CD4-positive, CD25-positive, alpha-beta regulatory T cell (primary cell): ENCODE measurements around the gene TTC19. TPM values are rescaled to one million over a fixed set of nuclear protein-coding genes. Genes with fewer than 3 reads are reported as not detected.

Experiments
- ATAC-seq, 2 donors: fragments of 150-1000 bp; cut with Tn5 transposase; one replicate each; pipeline ENCODE4 v1.10.0; 2021; ENCODE audit warnings: low read depth in 2 of 2, moderate number of reproducible peaks in 2 of 2, moderate library complexity in 1 of 2
- DNase-seq, 3 donors: peaks; one replicate each; pipeline versions ENCODE4 v3.0.0 to v3.0.0-alpha.2; 2012 to 2022; ENCODE audit warnings: mixed read lengths in 1 of 3
- H3K27ac ChIP-seq: one replicate; pipeline ENCODE4 v1.7.0; 2013; ENCODE audit warnings: mild to moderate bottlenecking, low read length; ENCODE audit not compliant: insufficient read depth, poor library complexity, severe bottlenecking
- H3K27me3 ChIP-seq: one replicate; pipeline ENCODE4 v1.7.0; 2013; ENCODE audit warnings: low read length; ENCODE audit not compliant: control insufficient read depth, insufficient read depth
- H3K36me3 ChIP-seq: one replicate; pipeline ENCODE4 v1.7.0; 2013; ENCODE audit warnings: mild to moderate bottlenecking, low read length, moderate library complexity; ENCODE audit not compliant: control insufficient read depth, insufficient read depth
- H3K4me1 ChIP-seq: 2 replicates; pipeline ENCODE4 v1.7.0; 2013; ENCODE audit warnings: mild to moderate bottlenecking, low read length; ENCODE audit not compliant: insufficient read depth, control insufficient read depth, poor library complexity, severe bottlenecking
- H3K4me3 ChIP-seq: one replicate; pipeline ENCODE4 v1.7.0; 2013; ENCODE audit warnings: low read depth, mild to moderate bottlenecking, low read length, moderate library complexity
- H3K9me3 ChIP-seq, 2 experiments: 1 replicate in 1 of 2; 2 replicates in 1 of 2; pipeline ENCODE4 v1.7.0; 2013; ENCODE audit warnings: low read length in 2 of 2, mild to moderate bottlenecking in 1 of 2, moderate library complexity in 1 of 2; ENCODE audit not compliant: control insufficient read depth in 2 of 2
- H3K27ac Mint-ChIP-seq, 3 donors: one replicate each; pipeline ENCODE4 v1.8.0; 2020 to 2022; ENCODE audit warnings: mild to moderate bottlenecking in 3 of 3, mixed read lengths in 3 of 3, moderate library complexity in 2 of 3
- H3K27me3 Mint-ChIP-seq: one replicate; pipeline ENCODE4 v1.8.0; 2022; ENCODE audit warnings: mild to moderate bottlenecking, mixed read lengths
- H3K36me3 Mint-ChIP-seq: one replicate; pipeline ENCODE4 v1.8.0; 2020; ENCODE audit warnings: mixed read lengths
- H3K4me1 Mint-ChIP-seq, 4 donors: one replicate each; pipeline ENCODE4 v1.8.0; 2020 to 2022; ENCODE audit warnings: mixed read lengths in 4 of 4, mild to moderate bottlenecking in 1 of 4
- H3K4me3 Mint-ChIP-seq, 4 donors: one replicate each; pipeline ENCODE4 v1.8.0; 2020 to 2022; ENCODE audit warnings: mild to moderate bottlenecking in 4 of 4, mixed read lengths in 4 of 4, moderate library complexity in 3 of 4
- H3K9me3 Mint-ChIP-seq, 7 donors: one replicate each; pipeline ENCODE4 v1.8.0; 2020 to 2022; ENCODE audit warnings: mixed read lengths in 7 of 7, mild to moderate bottlenecking in 3 of 7, moderate library complexity in 2 of 7
- polyA plus RNA-seq, 4 donors: library from polyadenylated mRNA; unstranded; fragments of 300-500 nt; fragmentation: Illumina TruSeq; gene quantifications; one replicate each; pipeline ENCODE4 v1.2.3, GENCODE V29; 2021
- total RNA-seq: library from RNA; stranded (reverse); gene quantifications from one replicate; pipeline ENCODE4 v1.2.3, GENCODE V29; 2022

Gene TTC19
- total and polyA plus RNA-seq, 5 donors from 2014 or later, result 28.7 to 44.3 (median 29.2) TPM

GRCh38 chr17:16013943-16014407 lies 14.4 kb downstream of the TTC19 start:
- peaks cover 48% of the 10 kb centered on the region for H3K36me3 ChIP-seq
- ATAC-seq (no peak), DNase-seq (no peak)
- H3K4me1 ChIP-seq, result no peaks in the 10 kb centered on the region
- Mint-ChIP-seq H3K9me3 (no peaks in the 10 kb centered on the region), H3K4me1 (peaks cover 13 to 35% (median 22%) of the 10 kb centered on the region in 4 donors), H3K27me3 (no peaks in the 10 kb centered on the region), H3K4me3 (no peak overlapping the region), H3K36me3 (peaks cover 41% of the 10 kb centered on the region), H3K27ac (no peak overlapping the region)
- H3K4me3 ChIP-seq, result no peak overlapping the region
- H3K27ac ChIP-seq, result no peak overlapping the region
- no peaks in the 10 kb centered on the region for H3K27me3 ChIP-seq
- H3K9me3 ChIP-seq, result no peaks in the 10 kb centered on the region

DNA sequence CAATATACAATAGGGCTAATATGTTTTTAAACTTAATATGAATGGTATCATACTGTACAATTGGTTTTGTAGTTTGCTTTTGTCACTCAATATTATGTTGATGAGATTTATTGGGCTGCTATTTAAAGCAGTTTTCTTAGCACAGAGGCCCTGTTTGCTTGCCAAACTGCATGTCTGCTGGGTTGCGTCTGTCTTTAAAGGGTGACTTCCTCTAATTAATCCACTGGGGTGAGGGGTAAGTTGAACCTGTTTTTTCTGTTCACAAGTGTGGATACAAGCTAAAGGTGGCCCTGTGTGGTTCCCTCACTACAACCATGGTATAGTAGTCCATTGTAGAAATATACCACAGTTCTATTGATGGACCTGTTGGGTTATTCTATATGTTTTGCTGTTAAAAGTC lies 19.7 kb downstream of the TTC19 start:
- ATAC-seq (no peak), DNase-seq (no peak)
- H3K4me3 ChIP-seq, result no peak overlapping the region
- no peak overlapping the region for H3K27ac ChIP-seq
- Mint-ChIP-seq H3K36me3 (peaks cover 51% of the 10 kb centered on the region), H3K4me1 (peaks cover 22 to 38% (median 30%) of the 10 kb centered on the region in 4 donors), H3K27ac (peak overlapping the region in 2 of 3 donors; percentile 72 to 77), H3K27me3 (no peaks in the 10 kb centered on the region), H3K9me3 (no peaks in the 10 kb centered on the region), H3K4me3 (no peak overlapping the region)
- no peaks in the 10 kb centered on the region for H3K27me3 ChIP-seq
- peaks cover 36% of the 10 kb centered on the region for H3K36me3 ChIP-seq
- H3K9me3 ChIP-seq, result no peaks in the 10 kb centered on the region
- H3K4me1 ChIP-seq, result no peaks in the 10 kb centered on the region

DNA sequence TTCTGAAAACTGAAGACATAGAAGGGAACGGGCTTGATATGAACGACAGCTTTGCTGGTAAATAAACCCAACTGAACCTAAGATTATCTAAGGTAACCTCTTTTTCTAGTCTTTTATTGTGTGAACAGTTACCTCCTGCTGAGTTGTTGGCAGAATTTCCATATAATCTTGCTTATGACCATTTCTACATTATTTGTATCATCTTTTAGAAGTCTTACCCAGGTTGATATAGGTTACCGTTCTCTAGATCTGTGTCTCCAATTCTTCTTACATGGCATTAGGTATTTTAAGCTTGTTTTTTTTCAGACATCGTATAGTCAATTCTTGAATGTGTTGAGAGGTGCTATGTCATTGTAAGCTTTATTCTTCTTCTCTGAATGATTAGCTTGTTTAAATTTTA lies 24.3 kb downstream of the TTC19 start:
- no peak overlapping the region for H3K27ac Mint-ChIP-seq
- H3K4me3 ChIP-seq, result no peak overlapping the region
- H3K9me3 ChIP-seq, result no peaks in the 10 kb centered on the region
- no peaks in the 10 kb centered on the region for H3K27me3 ChIP-seq
- no peak overlapping the region for H3K4me3 Mint-ChIP-seq
- ATAC-seq, result no peak
- peaks cover 66% of the 10 kb centered on the region for H3K36me3 Mint-ChIP-seq
- H3K36me3 ChIP-seq, result peaks cover 58% of the 10 kb centered on the region
- DNase-seq, result no peak
- H3K27me3 Mint-ChIP-seq, result no peaks in the 10 kb centered on the region
- H3K4me1 ChIP-seq, result peaks cover 9% of the 10 kb centered on the region
- H3K9me3 Mint-ChIP-seq, result no peaks in the 10 kb centered on the region
- H3K4me1 Mint-ChIP-seq, result peaks cover 22 to 40% (median 38%) of the 10 kb centered on the region in 4 donors
- H3K27ac ChIP-seq, result no peak overlapping the region

GRCh38 chr17:16025202-16025601 lies 25.6 kb downstream of the TTC19 start:
- no peaks in the 10 kb centered on the region for H3K27me3 Mint-ChIP-seq
- H3K27ac Mint-ChIP-seq, result peak overlapping the region in 1 of 3 donors; percentile 87
- Histone ChIP-seq H3K4me3 (no peak overlapping the region), H3K27ac (no peak overlapping the region), H3K36me3 (peaks cover 69% of the 10 kb centered on the region), H3K9me3 (no peaks in the 10 kb centered on the region), H3K27me3 (no peaks in the 10 kb centered on the region), H3K4me1 (peaks cover 9% of the 10 kb centered on the region)
- DNase-seq (no peak), ATAC-seq (no peak)
- H3K4me3 Mint-ChIP-seq, result no peak overlapping the region
- H3K36me3 Mint-ChIP-seq, result peaks cover 65% of the 10 kb centered on the region
- no peaks in the 10 kb centered on the region for H3K9me3 Mint-ChIP-seq
- peaks cover 26 to 39% (median 35%) of the 10 kb centered on the region in 4 donors for H3K4me1 Mint-ChIP-seq

DNA sequence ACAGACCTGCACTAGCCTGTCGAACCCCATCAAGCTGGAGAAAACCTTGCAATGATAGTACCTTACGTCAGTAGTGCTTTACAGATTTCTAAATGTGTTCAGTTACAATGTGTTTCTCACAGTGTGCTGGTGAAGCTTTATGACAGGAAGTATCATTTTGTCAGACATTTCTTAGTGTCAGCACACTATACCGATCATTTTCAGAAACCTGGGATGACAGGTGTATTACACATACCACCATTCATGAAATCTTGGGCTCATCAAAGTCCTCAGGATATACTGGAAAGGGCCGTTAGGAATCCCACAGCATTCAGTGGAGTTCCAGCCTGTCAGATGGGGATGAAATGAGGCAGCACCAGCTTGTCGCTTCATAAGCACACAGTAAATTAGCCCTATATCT lies 27.3 kb downstream of the TTC19 start:
- ATAC-seq (no peak), DNase-seq (no peak)
- H3K27ac Mint-ChIP-seq, result peak overlapping the region; percentile 87 to 97 (median 90)
- peaks cover 18 to 36% (median 30%) of the 10 kb centered on the region in 4 donors for H3K4me1 Mint-ChIP-seq
- no peaks in the 10 kb centered on the region for H3K27me3 Mint-ChIP-seq
- H3K36me3 Mint-ChIP-seq, result peaks cover 67% of the 10 kb centered on the region
- H3K27ac ChIP-seq, result peak overlapping the region; percentile 81
- no peak overlapping the region for H3K4me3 ChIP-seq
- no peaks in the 10 kb centered on the region for H3K9me3 ChIP-seq
- no peak overlapping the region for H3K4me3 Mint-ChIP-seq
- H3K9me3 Mint-ChIP-seq, result no peaks in the 10 kb centered on the region
- peaks cover 9% of the 10 kb centered on the region for H3K4me1 ChIP-seq
- H3K36me3 ChIP-seq, result peaks cover 78% of the 10 kb centered on the region
- no peaks in the 10 kb centered on the region for H3K27me3 ChIP-seq

GRCh38 chr17:16027708-16028584 lies 28.3 kb downstream of the TTC19 start:
- Histone ChIP-seq H3K4me1 (peaks cover 9% of the 10 kb centered on the region), H3K9me3 (no peaks in the 10 kb centered on the region), H3K27ac (peak overlapping the region; percentile 81), H3K27me3 (no peaks in the 10 kb centered on the region), H3K36me3 (peaks cover 83% of the 10 kb centered on the region), H3K4me3 (no peak overlapping the region)
- H3K4me3 Mint-ChIP-seq, result peak overlapping the region in 1 of 4 donors; percentile 25
- peaks cover 18 to 31% (median 26%) of the 10 kb centered on the region in 4 donors for H3K4me1 Mint-ChIP-seq
- H3K36me3 Mint-ChIP-seq, result peaks cover 75% of the 10 kb centered on the region
- no peaks in the 10 kb centered on the region for H3K9me3 Mint-ChIP-seq
- ATAC-seq (peak; percentile 99), DNase-seq (peak; percentile 7 to 82 (median 41))
- no peaks in the 10 kb centered on the region for H3K27me3 Mint-ChIP-seq
- peak overlapping the region; percentile 87 to 97 (median 90) for H3K27ac Mint-ChIP-seq

DNA sequence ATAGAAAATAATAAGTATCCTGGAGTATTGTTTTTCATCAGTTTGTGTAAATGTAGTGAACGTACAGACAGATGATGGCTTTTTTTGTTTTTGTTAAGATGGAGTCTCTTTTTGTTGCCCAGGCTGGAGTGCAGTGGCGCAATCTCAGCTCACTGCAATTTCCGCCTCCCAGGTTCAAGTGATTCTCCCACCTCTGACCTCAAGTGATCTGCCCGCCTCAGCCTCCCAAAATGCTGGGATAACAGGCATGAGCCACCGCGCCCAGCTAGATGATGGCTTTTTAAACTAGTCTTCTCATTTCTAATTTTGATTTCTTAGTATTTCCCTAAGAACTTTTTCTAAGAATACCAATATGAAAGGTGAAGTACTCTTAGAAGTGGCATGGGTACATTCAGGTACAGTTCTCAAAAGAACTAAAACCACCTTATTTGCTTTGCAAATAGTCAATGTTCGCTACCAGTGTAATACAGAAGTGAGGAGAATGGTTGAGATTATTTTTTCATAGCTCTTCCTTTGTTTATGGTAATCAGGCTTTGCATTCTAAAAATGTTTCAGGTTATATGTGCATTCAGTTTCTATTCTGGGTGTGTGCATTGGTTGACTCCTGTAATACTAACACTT lies 34.2 kb downstream of the TTC19 start:
- Histone ChIP-seq H3K4me3 (no peak overlapping the region), H3K9me3 (no peaks in the 10 kb centered on the region), H3K4me1 (no peaks in the 10 kb centered on the region), H3K27ac (no peak overlapping the region), H3K36me3 (peaks cover 98% of the 10 kb centered on the region), H3K27me3 (no peaks in the 10 kb centered on the region)
- Mint-ChIP-seq H3K4me1 (peaks cover 10 to 18% (median 14%) of the 10 kb centered on the region in 4 donors), H3K27ac (peak overlapping the region in 1 of 3 donors; percentile 13), H3K4me3 (peak overlapping the region in 1 of 4 donors; percentile 24), H3K27me3 (no peaks in the 10 kb centered on the region), H3K9me3 (no peaks in the 10 kb centered on the region), H3K36me3 (peaks cover 69% of the 10 kb centered on the region)
- DNase-seq (peak in 1 of 3 donors; percentile 11), ATAC-seq (no peak)
